Astrocyte (in vitro differentiated cells and primary cell): ENCODE results near the gene GIGYF1. TPM values are rescaled to one million over a fixed set of nuclear protein-coding genes. Genes with fewer than 3 reads are reported as not detected.

Source experiments
- DNase-seq: peaks from one replicate; pipeline ENCODE4 v3.0.0-alpha.2; 2010; ENCODE audit warnings: low read depth
- FAIRE-seq: peaks from 2 replicates; lab custom pipeline; 2011; peaks lifted over from hg19 to GRCh38; lab: Jason Lieb, UNC
- H2AFZ ChIP-seq: 2 replicates; pipeline ENCODE4 v1.6.0; 2012; ENCODE audit warnings: low read depth, low read length, inconsistent platforms
- H3K27ac ChIP-seq: 2 replicates; pipeline ENCODE4 v1.5.1; 2011; ENCODE audit warnings: low read depth, low read length, inconsistent platforms
- H3K27me3 ChIP-seq: 2 replicates; pipeline ENCODE4 v1.6.0; 2011; ENCODE audit warnings: low read length, inconsistent platforms; ENCODE audit not compliant: insufficient read depth
- H3K36me3 ChIP-seq: 2 replicates; pipeline ENCODE4 v1.5.1; 2011; ENCODE audit warnings: low read length, inconsistent platforms; ENCODE audit not compliant: insufficient read depth
- H3K4me1 ChIP-seq: 2 replicates; pipeline ENCODE4 v1.5.1; 2011; ENCODE audit warnings: low read length, inconsistent platforms; ENCODE audit not compliant: insufficient read depth
- H3K4me2 ChIP-seq: 2 replicates; pipeline ENCODE4 v1.6.0; 2012; ENCODE audit warnings: low read length, inconsistent platforms
- H3K4me3 ChIP-seq: 2 replicates; pipeline ENCODE4 v1.5.1; 2011; ENCODE audit warnings: low read depth, mild to moderate bottlenecking, low read length, inconsistent platforms; ENCODE audit not compliant: insufficient read depth
- H3K79me2 ChIP-seq: 2 replicates; pipeline ENCODE4 v1.6.0; 2012; ENCODE audit warnings: mild to moderate bottlenecking, low read length, inconsistent platforms; ENCODE audit not compliant: insufficient read depth
- H3K9ac ChIP-seq: 2 replicates; pipeline ENCODE4 v1.6.0; 2012; ENCODE audit warnings: mild to moderate bottlenecking, low read length, inconsistent platforms
- H3K9me3 ChIP-seq: 2 replicates; pipeline ENCODE4 v1.5.1; 2012; ENCODE audit warnings: low read depth, mild to moderate bottlenecking, low read length, inconsistent platforms; ENCODE audit not compliant: insufficient read depth
- H4K20me1 ChIP-seq: 2 replicates; pipeline ENCODE4 v1.6.0; 2012; ENCODE audit warnings: low read length, inconsistent platforms; ENCODE audit not compliant: insufficient read depth
- H3K27ac Mint-ChIP-seq: one replicate; pipeline ENCODE4 v1.8.0; 2021; ENCODE audit warnings: mild to moderate bottlenecking, mixed read lengths; ENCODE audit not compliant: unreplicated experiment
- H3K27me3 Mint-ChIP-seq: one replicate; pipeline ENCODE4 v1.8.0; 2021; ENCODE audit warnings: low read depth, mixed read lengths; ENCODE audit not compliant: unreplicated experiment
- H3K36me3 Mint-ChIP-seq: one replicate; pipeline ENCODE4 v1.8.0; 2021; ENCODE audit warnings: low read depth, mixed read lengths; ENCODE audit not compliant: unreplicated experiment
- H3K4me1 Mint-ChIP-seq: one replicate; pipeline ENCODE4 v1.8.0; 2021; ENCODE audit warnings: low read depth, mixed read lengths; ENCODE audit not compliant: unreplicated experiment
- H3K4me3 Mint-ChIP-seq: one replicate; pipeline ENCODE4 v1.8.0; 2021; ENCODE audit warnings: mild to moderate bottlenecking, moderate library complexity, mixed read lengths; ENCODE audit not compliant: unreplicated experiment
- H3K9me3 Mint-ChIP-seq: one replicate; pipeline ENCODE4 v1.8.0; 2021; ENCODE audit warnings: mild to moderate bottlenecking, mixed read lengths; ENCODE audit not compliant: unreplicated experiment
- CTCF ChIP-seq: IDR thresholded peaks from 2 replicates; pipeline ENCODE4 v1.5.1; 2011; ENCODE audit warnings: low read depth, mild to moderate bottlenecking, inconsistent platforms, low read length, moderate library complexity; ENCODE audit not compliant: insufficient read depth
- EZH2 ChIP-seq: IDR thresholded peaks from 2 replicates; pipeline ENCODE4 v1.6.1; 2012; ENCODE audit warnings: mild to moderate bottlenecking, low read length, inconsistent platforms; ENCODE audit not compliant: insufficient read depth
- total RNA-seq: library from RNA; stranded (reverse); gene quantifications from 2 replicates; pipeline ENCODE4 v1.2.1, GENCODE V29; 2021

The GIGYF1 gene
- total RNA-seq, 1 donor from 2014 or later: 23.2 TPM

DNA sequence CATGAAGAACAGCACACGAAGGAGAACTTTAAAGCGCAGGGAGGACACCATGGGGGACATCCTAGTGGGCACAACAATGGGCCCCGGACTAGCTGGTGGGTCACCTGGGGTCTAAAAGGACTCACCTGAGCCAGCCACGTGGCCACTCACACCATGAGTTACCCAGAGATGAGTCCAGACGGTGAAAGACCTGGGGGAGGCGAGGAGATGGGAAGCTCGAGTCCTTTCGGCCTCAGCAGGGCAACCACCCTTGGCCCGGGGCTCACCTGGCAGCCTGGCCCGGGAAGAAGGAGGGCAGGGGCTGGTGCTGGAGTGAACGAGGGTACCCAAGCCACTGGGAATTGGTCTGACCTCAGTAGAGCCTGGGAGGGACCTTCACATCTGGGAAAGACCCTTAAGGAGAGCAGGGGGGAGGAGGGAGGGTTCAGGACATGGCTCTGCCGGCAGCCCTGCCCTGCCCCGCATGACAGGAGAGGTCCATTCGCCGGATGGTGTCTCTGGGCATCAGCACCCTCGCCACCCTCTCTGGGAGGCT, 5.7 kb downstream of the GIGYF1 start:
- TF ChIP-seq EZH2 (no peak), CTCF (no peak)
- H3K27ac Mint-ChIP-seq: peak overlapping the region; percentile 47
- Histone ChIP-seq H2AFZ (no peak overlapping the region), H3K4me2 (no peak overlapping the region), H3K4me1 (peaks cover 28% of the 10 kb centered on the region), H3K36me3 (peaks cover 5% of the 10 kb centered on the region), H3K27ac (no peak overlapping the region), H3K9ac (peak overlapping the region; percentile 10), H3K79me2 (peaks cover 51% of the 10 kb centered on the region), H3K4me3 (no peak overlapping the region), H3K27me3 (no peaks in the 10 kb centered on the region), H4K20me1 (peaks cover 59% of the 10 kb centered on the region), H3K9me3 (no peaks in the 10 kb centered on the region)
- H3K27me3 Mint-ChIP-seq: no peaks in the 10 kb centered on the region
- DNase-seq (no peak), FAIRE-seq (no peak)
- H3K9me3 Mint-ChIP-seq: peaks cover 2% of the 10 kb centered on the region
- peak overlapping the region; percentile 66 for H3K4me3 Mint-ChIP-seq
- peaks cover 12% of the 10 kb centered on the region for H3K4me1 Mint-ChIP-seq
- peaks cover 5% of the 10 kb centered on the region for H3K36me3 Mint-ChIP-seq

- no peaks in the 10 kb centered on the region for H3K9me3 ChIP-seq
- H3K27me3 ChIP-seq: no peaks in the 10 kb centered on the region
- peaks cover 25% of the 10 kb centered on the region for H3K4me1 ChIP-seq
- H2AFZ ChIP-seq: no peak overlapping the region
- no peak overlapping the region for H3K27ac ChIP-seq
- peaks cover 5% of the 10 kb centered on the region for H3K36me3 ChIP-seq
- no peak overlapping the region for H3K4me3 ChIP-seq
- no peaks in the 10 kb centered on the region for H3K27me3 Mint-ChIP-seq
- no peak overlapping the region for H3K9ac ChIP-seq
- H3K9me3 Mint-ChIP-seq: peaks cover 2% of the 10 kb centered on the region
- H4K20me1 ChIP-seq: peaks cover 55% of the 10 kb centered on the region
- H3K27ac Mint-ChIP-seq: no peak overlapping the region
- peaks cover 46% of the 10 kb centered on the region for H3K79me2 ChIP-seq
- H3K4me1 Mint-ChIP-seq: peaks cover 12% of the 10 kb centered on the region
- H3K4me3 Mint-ChIP-seq: peak overlapping the region; percentile 66
- FAIRE-seq: no peak
- TF ChIP-seq CTCF (no peak), EZH2 (no peak)
- H3K36me3 Mint-ChIP-seq: peaks cover 7% of the 10 kb centered on the region
- no peak overlapping the region for H3K4me2 ChIP-seq
- DNase-seq: no peak
These were observed 6.2 kb downstream of the GIGYF1 start for GRCh38 chr7:100687751-100688300.

GRCh38 chr7:100687261-100687660, 6.8 kb downstream of the GIGYF1 start:
- TF ChIP-seq EZH2 (no peak), CTCF (no peak)
- Histone ChIP-seq H4K20me1 (peaks cover 55% of the 10 kb centered on the region), H3K27me3 (no peaks in the 10 kb centered on the region), H3K9me3 (no peaks in the 10 kb centered on the region), H3K4me3 (no peak overlapping the region), H3K4me1 (peaks cover 22% of the 10 kb centered on the region), H2AFZ (no peak overlapping the region), H3K36me3 (peaks cover 5% of the 10 kb centered on the region), H3K79me2 (peaks cover 40% of the 10 kb centered on the region), H3K4me2 (no peak overlapping the region), H3K9ac (no peak overlapping the region), H3K27ac (no peak overlapping the region)
- H3K4me1 Mint-ChIP-seq: peaks cover 9% of the 10 kb centered on the region
- peaks cover 2% of the 10 kb centered on the region for H3K9me3 Mint-ChIP-seq
- no peak overlapping the region for H3K27ac Mint-ChIP-seq
- DNase-seq: no peak
- no peaks in the 10 kb centered on the region for H3K27me3 Mint-ChIP-seq
- FAIRE-seq: no peak
- H3K36me3 Mint-ChIP-seq: peaks cover 7% of the 10 kb centered on the region
- no peak overlapping the region for H3K4me3 Mint-ChIP-seq
